Left ventricle myocardium superior (tissue), 1 donor: ENCODE results near the gene AP1M2. TPM values are rescaled to one million over a fixed set of nuclear protein-coding genes. Genes with fewer than 3 reads are reported as not detected.
A peak's percentile ranks its signal among the peaks of the same experiment; 100 is the strongest.
"Not testable (repeated sequence)": the region's sequence is repeated elsewhere in the genome, so short reads cannot be mapped to it uniquely, and the experiment has no call there.

Experiments used
- ATAC-seq: fragments of 200-7000 bp; cut with Tn5 transposase; one replicate; pipeline ENCODE4 v1.9.1; 2020; ENCODE audit warnings: mild to moderate bottlenecking, moderate library complexity
- DNase-seq: peaks from one replicate; pipeline ENCODE4 v3.0.0-alpha.2; 2020
- intact Hi-C: fragments of 100-400 bp; cut with micrococcal nuclease; formaldehyde crosslinking; loops from one replicate; pipeline ENCODE4 v1.11.0; 2022
- total RNA-seq: library from RNA; stranded (reverse); fragmentation: NEBNext Ultra II Directional; extraction: Animal tissue kit (Norgen Biotek cat#: 25700); gene quantifications from one replicate; pipeline ENCODE4 v1.2.1, GENCODE V29; 2021
- donor health status: DM: no; HTN: yes; CAD: no; lungs with severe emphysema.

AP1M2 gene
- total RNA-seq, 1 donor from 2014 or later = not detected

- peak; percentile 32 for ATAC-seq
- DNase-seq = peak; percentile 49
- intact Hi-C loops = no loop called here
Observed at GRCh38 chr19:10603084-10603872, 16.2 kb upstream of the AP1M2 start.

GRCh38 chr19:10602330-10603083 is 15.4 kb upstream of the AP1M2 start:
- peak; percentile 93 for DNase-seq
- intact Hi-C loops = no loop called here
- ATAC-seq = peak; percentile 98

- ATAC-seq (no peak), DNase-seq (no peak)
- intact Hi-C loops = no loop called here
Observed at GRCh38 chr19:10601999-10602329, 14.9 kb upstream of the AP1M2 start.

GRCh38 chr19:10600149-10600548 is 13.0 kb upstream of the AP1M2 start:
- DNase-seq (no peak), ATAC-seq (no peak)
- intact Hi-C loops = no loop called here

- ATAC-seq = peak; percentile 60
- intact Hi-C loops = no loop called here
- peak; percentile 36 for DNase-seq
Observed at GRCh38 chr19:10593820-10594637, 6.9 kb upstream of the AP1M2 start.

- ATAC-seq (no peak), DNase-seq (no peak)
- intact Hi-C loops = no loop called here
Observed at GRCh38 chr19:10593148-10593547, 6.0 kb upstream of the AP1M2 start.

- DNase-seq (no peak), ATAC-seq (no peak)
- intact Hi-C loops = no loop called here
Observed at GRCh38 chr19:10587839-10588150, 683 bp upstream of the AP1M2 start.

GRCh38 chr19:10586396-10586795 is 716 bp downstream of the AP1M2 start:
- ATAC-seq (no peak), DNase-seq (no peak)
- intact Hi-C loops = no loop called here

GRCh38 chr19:10583036-10583776 is 3.9 kb downstream of the AP1M2 start:
- DNase-seq (no peak), ATAC-seq (no peak)
- intact Hi-C loops = no loop called here

GRCh38 chr19:10582091-10582490 is 5.0 kb downstream of the AP1M2 start:
- no peak for ATAC-seq
- intact Hi-C loops = no loop called here
- no peak for DNase-seq

- ATAC-seq (peak; percentile 94), DNase-seq (peak; percentile 90)
- intact Hi-C loops = loop anchor here (2.0 kb wide), 1 partner anchor 64 kb away; no protein-coding TSS in a partner anchor
Observed at GRCh38 chr19:10580979-10581631, 6.0 kb downstream of the AP1M2 start.

- intact Hi-C loops = no loop called here
- no peak for DNase-seq
- no peak for ATAC-seq
Observed at GRCh38 chr19:10577951-10578350, 9.2 kb downstream of the AP1M2 start.

- intact Hi-C loops = no loop called here
- ATAC-seq (no peak), DNase-seq (no peak)
Observed at GRCh38 chr19:10575011-10575716, 11.9 kb downstream of the AP1M2 start.

- ATAC-seq (no peak), DNase-seq (no peak)
- intact Hi-C loops = no loop called here
Observed at GRCh38 chr19:10574462-10574861, 12.7 kb downstream of the AP1M2 start.

GRCh38 chr19:10573793-10574192 is 13.3 kb downstream of the AP1M2 start:
- DNase-seq, ATAC-seq, intact Hi-C loops: not testable (repeated sequence)

GRCh38 chr19:10568826-10569651 is 18.1 kb downstream of the AP1M2 start, which contains the start of gene CDKN2D:
Gene CDKN2D (minus strand): TSS chr19:10568979. CDS start chr19:10568653, 326 bp downstream.
- intact Hi-C loops = no loop called here
- ATAC-seq = peak; percentile 84

More at GRCh38 chr19:10568826-10569651, 18.1 kb downstream of the AP1M2 start, which contains the start of gene CDKN2D:
- peak; percentile 100 for DNase-seq
